K562 (cell line): ENCODE data around the gene MRGPRF. TPM values are rescaled to one million over a fixed set of nuclear protein-coding genes. Genes with fewer than 3 reads are reported as not detected.

Source experiments
- ATF2 ChIP-seq: sonication (generic); formaldehyde crosslinking; IDR thresholded peaks from 2 replicates; pipeline ENCODE4 v1.8.1; 2022; ENCODE audit warnings: missing genetic modification reagents
- BMI1 ChIP-seq: fragments of 150-350 bp; IDR thresholded peaks from 2 replicates; pipeline ENCODE4 v1.6.1; 2014; ENCODE audit warnings: low read length
- CCNT2 ChIP-seq: IDR thresholded peaks from 2 replicates; pipeline ENCODE4 v1.6.1; 2011; ENCODE audit warnings: borderline replicate concordance, low read depth, mild to moderate bottlenecking, moderate library complexity, mixed read lengths, low read length; ENCODE audit not compliant: insufficient read length; ENCODE audit errors: extremely low read depth
- CREB1 ChIP-seq, 2 experiments: sonication (generic) in 1 of 2; formaldehyde crosslinking in 1 of 2; IDR thresholded peaks; 2 replicates each; pipeline versions ENCODE4 v1.6.1 to v1.8.0; 2012 to 2022; ENCODE audit warnings: inconsistent platforms in 1 of 2, mild to moderate bottlenecking in 1 of 2, missing genetic modification reagents in 1 of 2, moderate library complexity in 1 of 2
- CREBBP ChIP-seq: IDR thresholded peaks from one replicate; pipeline ENCODE4 v1.6.1; 2012; ENCODE audit warnings: low read depth, mild to moderate bottlenecking, control low read depth, inconsistent platforms, low read length
- FOS ChIP-seq: IDR thresholded peaks from 3 replicates; pipeline ENCODE4 v1.6.1; 2011; ENCODE audit not compliant: insufficient read length; ENCODE audit errors: extremely low read depth
- FUS ChIP-seq: fragments of 200-400 bp; formaldehyde crosslinking; optimal IDR thresholded peaks from 2 replicates; pipeline ENCODE3; 2017; ENCODE audit warnings: low read depth, low read length
- KDM2B ChIP-seq: fragments of 250-450 bp; sonication (Bioruptor Pico); IDR thresholded peaks from 2 replicates; pipeline ENCODE4 v1.8.0; 2021; ENCODE audit warnings: mild to moderate bottlenecking, moderate library complexity
- MTA1 ChIP-seq: fragments of 450-650 bp; IDR thresholded peaks from 2 replicates; pipeline ENCODE4 v1.6.1; 2017; ENCODE audit warnings: borderline replicate concordance
- PHB2 ChIP-seq: fragments of 450-650 bp; IDR thresholded peaks from 2 replicates; pipeline ENCODE4 v1.6.1; 2017; ENCODE audit warnings: low read depth
- POLR2B ChIP-seq: fragments of 450-650 bp; IDR thresholded peaks from 2 replicates; pipeline ENCODE4 v1.6.1; 2018; ENCODE audit warnings: low read depth; ENCODE audit not compliant: partially characterized antibody
- SAFB ChIP-seq: fragments of 200-400 bp; formaldehyde crosslinking; IDR thresholded peaks from 2 replicates; pipeline ENCODE4 v1.6.1; 2017; ENCODE audit warnings: low read depth, low read length, borderline replicate concordance
- SIN3A ChIP-seq, 2 experiments: fragments of 150-350 bp in 1 of 2; IDR thresholded peaks; 2 replicates each; pipeline ENCODE4 v1.6.1; 2011 to 2016; ENCODE audit warnings: borderline replicate concordance in 2 of 2, low read depth in 2 of 2, low read length in 2 of 2, mild to moderate bottlenecking in 2 of 2, moderate library complexity in 2 of 2; ENCODE audit not compliant: control insufficient read depth in 1 of 2
- SP1 ChIP-seq: sonication (generic); formaldehyde crosslinking; IDR thresholded peaks from 2 replicates; pipeline ENCODE4 v1.8.1; 2022; ENCODE audit warnings: mild to moderate bottlenecking, missing genetic modification reagents
- TAF1 ChIP-seq: IDR thresholded peaks from 2 replicates; pipeline ENCODE4 v1.6.1; 2011; ENCODE audit warnings: mild to moderate bottlenecking, low read length, moderate library complexity; ENCODE audit not compliant: insufficient read depth, control insufficient read depth, severe bottlenecking; ENCODE audit errors: extremely low read depth
- TEAD4 ChIP-seq, 2 experiments: sonication (generic) in 1 of 2; formaldehyde crosslinking in 1 of 2; IDR thresholded peaks; 2 replicates each; pipeline versions ENCODE4 v1.6.1 to v1.8.0; 2012 to 2022; ENCODE audit warnings: borderline replicate concordance in 1 of 2, inconsistent platforms in 1 of 2, low read length in 1 of 2, mild to moderate bottlenecking in 1 of 2, missing genetic modification reagents in 1 of 2
- YY1 ChIP-seq, 3 experiments: IDR thresholded peaks; 2 replicates each; pipeline ENCODE4 v1.6.1; 2011; ENCODE audit warnings: low read length in 2 of 3, mild to moderate bottlenecking in 2 of 3, moderate library complexity in 2 of 3, borderline replicate concordance in 1 of 3, control low read depth in 1 of 3, low read depth in 1 of 3; ENCODE audit not compliant: insufficient read depth in 3 of 3, insufficient replicate concordance in 2 of 3, control insufficient read depth in 1 of 3, insufficient read length in 1 of 3; ENCODE audit errors: extremely low read depth in 1 of 3
- ZBTB33 ChIP-seq: sonication (generic); formaldehyde crosslinking; IDR thresholded peaks from 2 replicates; pipeline ENCODE4 v1.8.1; 2023; ENCODE audit warnings: mild to moderate bottlenecking, missing genetic modification reagents
- ZNF274 ChIP-seq: IDR thresholded peaks from 2 replicates; pipeline ENCODE4 v1.6.1; 2011; ENCODE audit warnings: low read depth, mild to moderate bottlenecking, low read length, moderate library complexity, borderline replicate concordance
- ZNF280A ChIP-seq: fragments of 450-650 bp; IDR thresholded peaks from 2 replicates; pipeline ENCODE4 v1.6.1; 2018; ENCODE audit warnings: mild to moderate bottlenecking, low read depth; ENCODE audit not compliant: partially characterized antibody
- polyA plus RNA-seq, 8 experiments: library from polyadenylated mRNA; depleted of rRNA in 4 of 8; stranded (reverse) in 5 of 8; unstranded in 3 of 8; fragments of >200 nt; fragmentation: Nextera tagmentation in 2 of 8; fragmentation: Illumina TruSeq in 1 of 8; extraction: Ambion mirVana in 2 of 8; extraction: Trizol in 1 of 8; gene quantifications; 2 replicates each; pipeline versions ENCODE4 v1.2.1 to v1.2.3, GENCODE V29; 2011 to 2014; ENCODE audit warnings: inconsistent platforms in 1 of 8, missing spikeins in 1 of 8
- total RNA-seq, 7 experiments: library from RNA; depleted of rRNA in 6 of 7; stranded (reverse); fragments of >200 nt in 6 of 7; fragmentation: Illumina TruSeq in 2 of 7; extraction: Trizol in 2 of 7; gene quantifications; 2 replicates each; pipeline versions ENCODE4 v1.2.1 to v1.2.3, GENCODE V29; 2011 to 2021; ENCODE audit warnings: low replicate concordance in 1 of 7

Gene MRGPRF
- total and polyA plus RNA-seq, 9 of the 15 experiments (the other 6 are each of a cell fraction or from before 2014, with no cell fraction given) = not detected

- TF ChIP-seq FUS (no peak), BMI1 (no peak), TAF1 (peak; percentile 59), POLR2B (peak; percentile 64), ZNF274 (no peak), SIN3A (IDR thresholded peaks at IDR 0.05; ENCODE audit: borderline replicate concordance in 2 of 2, control insufficient read depth in 1 of 2, low read depth in 2 of 2, low read length in 2 of 2) (peak in 1 of 2 experiments; percentile 51; a peak in 1 of 4 replicates), SAFB (peak; percentile 63; the same call in 1 of the 2 replicates), ZNF280A (no peak), ATF2 (CRISPR knock-in tag) (peak; percentile 40; the same call in 1 of the 2 replicates), CREBBP (no peak), CCNT2 (peak; percentile 52), KDM2B (CRISPR knock-in tag) (no peak), PHB2 (no peak), TEAD4 (IDR thresholded peaks at IDR 0.05; ENCODE audit: low read length) (no peak), TEAD4 (CRISPR knock-in tag; IDR thresholded peaks at IDR 0.05; ENCODE audit: borderline replicate concordance) (0 out of 2 replicates have a peak, but pooled peaks have one; percentile 37), YY1 (IDR thresholded peaks at IDR 0.05; ENCODE audit: borderline replicate concordance in 1 of 3, control insufficient read depth in 1 of 3, extremely low read depth in 1 of 3, insufficient read depth in 3 of 3, insufficient read length in 1 of 3, insufficient replicate concordance in 2 of 3, low read depth in 1 of 3, low read length in 2 of 3) (peak in 1 of 3 experiments; percentile 33), MTA1 (no peak), ZBTB33 (CRISPR knock-in tag) (peak; percentile 45; the same call in 1 of the 2 replicates), SP1 (CRISPR knock-in tag) (peak; percentile 72; the same call in 1 of the 2 replicates), FOS (peak; percentile 29), CREB1 (IDR thresholded peaks at IDR 0.05) (peak; percentile 69), CREB1 (CRISPR knock-in tag; IDR thresholded peaks at IDR 0.05) (peak; percentile 54)
These were observed 35.8 kb upstream of the MRGPRF start, which contains the start of gene TPCN2 (continued) for GRCh38 chr11:69048694-69049489.
